ENCODE results near the gene ZNF764. TPM values are rescaled to one million over a fixed set of nuclear protein-coding genes. Genes with fewer than 3 reads are reported as not detected.

The ZNF764 gene
- total and polyA plus RNA-seq, 2 experiments from 2014 or later: 5.6 to 12.9 TPM

DNA sequence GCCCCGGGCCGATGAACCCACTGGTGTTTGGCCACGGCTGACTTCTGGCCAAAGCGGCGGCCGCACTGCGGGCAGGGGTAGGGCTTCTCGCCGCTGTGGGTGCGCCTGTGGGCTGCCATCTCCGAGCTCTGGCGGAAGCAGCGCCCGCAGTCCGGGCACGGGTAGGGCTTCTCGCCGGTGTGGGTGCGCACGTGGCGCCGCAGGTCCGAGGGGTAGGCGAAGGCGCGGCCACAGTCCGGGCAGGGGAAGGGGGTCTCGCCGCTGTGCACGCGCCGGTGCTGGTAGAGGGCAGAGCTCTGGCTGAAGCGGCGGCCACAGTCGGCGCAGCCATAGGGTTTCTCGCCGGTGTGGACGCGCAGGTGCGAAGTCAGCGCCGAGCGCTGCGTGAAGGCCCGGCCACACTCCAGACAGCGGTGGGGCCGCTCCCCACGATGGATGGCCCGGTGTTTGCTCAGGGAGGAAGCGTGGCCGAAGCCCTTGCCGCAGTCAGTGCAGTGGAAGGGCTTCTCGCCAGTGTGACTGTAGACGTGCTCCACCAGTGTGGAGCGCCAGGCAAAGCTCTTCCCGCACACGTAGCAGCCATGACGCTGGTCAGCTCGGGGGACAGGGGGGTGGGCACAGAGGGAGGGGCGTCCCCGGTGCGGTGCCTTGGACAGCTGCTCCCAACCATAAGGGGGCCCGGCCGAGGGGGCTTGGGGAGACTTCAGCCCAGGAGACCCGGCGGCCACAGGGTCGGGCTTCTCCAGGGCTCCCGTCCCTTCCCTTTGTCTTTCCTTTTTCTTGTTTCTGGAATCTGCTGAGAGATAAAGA is 2.7 kb downstream of the ZNF764 start:
- TF ChIP-seq, protein P1, sequence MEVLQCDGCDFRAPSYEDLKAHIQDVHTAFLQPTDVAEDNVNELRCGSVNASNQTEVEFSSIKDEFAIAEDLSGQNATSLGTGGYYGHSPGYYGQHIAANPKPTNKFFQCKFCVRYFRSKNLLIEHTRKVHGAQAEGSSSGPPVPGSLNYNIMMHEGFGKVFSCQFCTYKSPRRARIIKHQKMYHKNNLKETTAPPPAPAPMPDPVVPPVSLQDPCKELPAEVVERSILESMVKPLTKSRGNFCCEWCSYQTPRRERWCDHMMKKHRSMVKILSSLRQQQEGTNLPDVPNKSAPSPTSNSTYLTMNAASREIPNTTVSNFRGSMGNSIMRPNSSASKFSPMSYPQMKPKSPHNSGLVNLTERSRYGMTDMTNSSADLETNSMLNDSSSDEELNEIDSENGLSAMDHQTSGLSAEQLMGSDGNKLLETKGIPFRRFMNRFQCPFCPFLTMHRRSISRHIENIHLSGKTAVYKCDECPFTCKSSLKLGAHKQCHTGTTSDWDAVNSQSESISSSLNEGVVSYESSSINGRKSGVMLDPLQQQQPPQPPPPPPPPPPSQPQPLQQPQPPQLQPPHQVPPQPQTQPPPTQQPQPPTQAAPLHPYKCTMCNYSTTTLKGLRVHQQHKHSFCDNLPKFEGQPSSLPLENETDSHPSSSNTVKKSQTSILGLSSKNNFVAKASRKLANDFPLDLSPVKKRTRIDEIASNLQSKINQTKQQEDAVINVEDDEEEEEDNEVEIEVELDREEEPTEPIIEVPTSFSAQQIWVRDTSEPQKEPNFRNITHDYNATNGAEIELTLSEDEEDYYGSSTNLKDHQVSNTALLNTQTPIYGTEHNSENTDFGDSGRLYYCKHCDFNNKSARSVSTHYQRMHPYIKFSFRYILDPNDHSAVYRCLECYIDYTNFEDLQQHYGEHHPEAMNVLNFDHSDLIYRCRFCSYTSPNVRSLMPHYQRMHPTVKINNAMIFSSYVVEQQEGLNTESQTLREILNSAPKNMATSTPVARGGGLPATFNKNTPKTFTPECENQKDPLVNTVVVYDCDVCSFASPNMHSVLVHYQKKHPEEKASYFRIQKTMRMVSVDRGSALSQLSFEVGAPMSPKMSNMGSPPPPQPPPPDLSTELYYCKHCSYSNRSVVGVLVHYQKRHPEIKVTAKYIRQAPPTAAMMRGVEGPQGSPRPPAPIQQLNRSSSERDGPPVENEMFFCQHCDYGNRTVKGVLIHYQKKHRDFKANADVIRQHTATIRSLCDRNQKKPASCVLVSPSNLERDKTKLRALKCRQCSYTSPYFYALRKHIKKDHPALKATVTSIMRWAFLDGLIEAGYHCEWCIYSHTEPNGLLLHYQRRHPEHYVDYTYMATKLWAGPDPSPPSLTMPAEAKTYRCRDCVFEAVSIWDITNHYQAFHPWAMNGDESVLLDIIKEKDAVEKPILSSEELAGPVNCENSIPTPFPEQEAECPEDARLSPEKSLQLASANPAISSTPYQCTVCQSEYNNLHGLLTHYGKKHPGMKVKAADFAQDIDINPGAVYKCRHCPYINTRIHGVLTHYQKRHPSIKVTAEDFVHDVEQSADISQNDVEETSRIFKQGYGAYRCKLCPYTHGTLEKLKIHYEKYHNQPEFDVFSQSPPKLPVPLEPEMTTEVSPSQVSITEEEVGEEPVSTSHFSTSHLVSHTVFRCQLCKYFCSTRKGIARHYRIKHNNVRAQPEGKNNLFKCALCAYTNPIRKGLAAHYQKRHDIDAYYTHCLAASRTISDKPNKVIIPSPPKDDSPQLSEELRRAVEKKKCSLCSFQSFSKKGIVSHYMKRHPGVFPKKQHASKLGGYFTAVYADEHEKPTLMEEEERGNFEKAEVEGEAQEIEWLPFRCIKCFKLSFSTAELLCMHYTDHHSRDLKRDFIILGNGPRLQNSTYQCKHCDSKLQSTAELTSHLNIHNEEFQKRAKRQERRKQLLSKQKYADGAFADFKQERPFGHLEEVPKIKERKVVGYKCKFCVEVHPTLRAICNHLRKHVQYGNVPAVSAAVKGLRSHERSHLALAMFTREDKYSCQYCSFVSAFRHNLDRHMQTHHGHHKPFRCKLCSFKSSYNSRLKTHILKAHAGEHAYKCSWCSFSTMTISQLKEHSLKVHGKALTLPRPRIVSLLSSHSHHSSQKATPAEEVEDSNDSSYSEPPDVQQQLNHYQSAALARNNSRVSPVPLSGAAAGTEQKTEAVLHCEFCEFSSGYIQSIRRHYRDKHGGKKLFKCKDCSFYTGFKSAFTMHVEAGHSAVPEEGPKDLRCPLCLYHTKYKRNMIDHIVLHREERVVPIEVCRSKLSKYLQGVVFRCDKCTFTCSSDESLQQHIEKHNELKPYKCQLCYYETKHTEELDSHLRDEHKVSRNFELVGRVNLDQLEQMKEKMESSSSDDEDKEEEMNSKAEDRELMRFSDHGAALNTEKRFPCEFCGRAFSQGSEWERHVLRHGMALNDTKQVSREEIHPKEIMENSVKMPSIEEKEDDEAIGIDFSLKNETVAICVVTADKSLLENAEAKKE (CRISPR knock-in tag; IDR thresholded peaks at IDR 0.05): no peak
- TF ChIP-seq ZNF114 (CRISPR knock-in tag; IDR thresholded peaks at IDR 0.05) (no peak), POLR2AphosphoS5 (IDR thresholded peaks at IDR 0.05; ENCODE audit: low read depth) (no peak), EZH2phosphoT487 (IDR thresholded peaks at IDR 0.05; ENCODE audit: unreplicated experiment) (no peak), STAT1 (IDR thresholded peaks at IDR 0.05; ENCODE audit: unreplicated experiment) (no peak), ZNF331 (CRISPR knock-in tag; IDR thresholded peaks at IDR 0.05; ENCODE audit: low read depth) (no peak), JUNB (IDR thresholded peaks at IDR 0.05; ENCODE audit: unreplicated experiment) (no peak), EZH2 (IDR thresholded peaks at IDR 0.05; ENCODE audit: low read depth, unreplicated experiment) (no peak), CREB1 (CRISPR knock-in tag; IDR thresholded peaks at IDR 0.05; ENCODE audit: low read depth) (no peak), NANOG (IDR thresholded peaks at IDR 0.05; ENCODE audit: borderline replicate concordance) (no peak)
- TF ChIP-seq, protein P2, sequence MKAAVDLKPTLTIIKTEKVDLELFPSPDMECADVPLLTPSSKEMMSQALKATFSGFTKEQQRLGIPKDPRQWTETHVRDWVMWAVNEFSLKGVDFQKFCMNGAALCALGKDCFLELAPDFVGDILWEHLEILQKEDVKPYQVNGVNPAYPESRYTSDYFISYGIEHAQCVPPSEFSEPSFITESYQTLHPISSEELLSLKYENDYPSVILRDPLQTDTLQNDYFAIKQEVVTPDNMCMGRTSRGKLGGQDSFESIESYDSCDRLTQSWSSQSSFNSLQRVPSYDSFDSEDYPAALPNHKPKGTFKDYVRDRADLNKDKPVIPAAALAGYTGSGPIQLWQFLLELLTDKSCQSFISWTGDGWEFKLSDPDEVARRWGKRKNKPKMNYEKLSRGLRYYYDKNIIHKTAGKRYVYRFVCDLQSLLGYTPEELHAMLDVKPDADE (IDR thresholded peaks at IDR 0.05): no peak
- TF ChIP-seq, protein P3, sequence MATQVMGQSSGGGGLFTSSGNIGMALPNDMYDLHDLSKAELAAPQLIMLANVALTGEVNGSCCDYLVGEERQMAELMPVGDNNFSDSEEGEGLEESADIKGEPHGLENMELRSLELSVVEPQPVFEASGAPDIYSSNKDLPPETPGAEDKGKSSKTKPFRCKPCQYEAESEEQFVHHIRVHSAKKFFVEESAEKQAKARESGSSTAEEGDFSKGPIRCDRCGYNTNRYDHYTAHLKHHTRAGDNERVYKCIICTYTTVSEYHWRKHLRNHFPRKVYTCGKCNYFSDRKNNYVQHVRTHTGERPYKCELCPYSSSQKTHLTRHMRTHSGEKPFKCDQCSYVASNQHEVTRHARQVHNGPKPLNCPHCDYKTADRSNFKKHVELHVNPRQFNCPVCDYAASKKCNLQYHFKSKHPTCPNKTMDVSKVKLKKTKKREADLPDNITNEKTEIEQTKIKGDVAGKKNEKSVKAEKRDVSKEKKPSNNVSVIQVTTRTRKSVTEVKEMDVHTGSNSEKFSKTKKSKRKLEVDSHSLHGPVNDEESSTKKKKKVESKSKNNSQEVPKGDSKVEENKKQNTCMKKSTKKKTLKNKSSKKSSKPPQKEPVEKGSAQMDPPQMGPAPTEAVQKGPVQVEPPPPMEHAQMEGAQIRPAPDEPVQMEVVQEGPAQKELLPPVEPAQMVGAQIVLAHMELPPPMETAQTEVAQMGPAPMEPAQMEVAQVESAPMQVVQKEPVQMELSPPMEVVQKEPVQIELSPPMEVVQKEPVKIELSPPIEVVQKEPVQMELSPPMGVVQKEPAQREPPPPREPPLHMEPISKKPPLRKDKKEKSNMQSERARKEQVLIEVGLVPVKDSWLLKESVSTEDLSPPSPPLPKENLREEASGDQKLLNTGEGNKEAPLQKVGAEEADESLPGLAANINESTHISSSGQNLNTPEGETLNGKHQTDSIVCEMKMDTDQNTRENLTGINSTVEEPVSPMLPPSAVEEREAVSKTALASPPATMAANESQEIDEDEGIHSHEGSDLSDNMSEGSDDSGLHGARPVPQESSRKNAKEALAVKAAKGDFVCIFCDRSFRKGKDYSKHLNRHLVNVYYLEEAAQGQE (IDR thresholded peaks at IDR 0.05; ENCODE audit: unreplicated experiment): no peak
- TF ChIP-seq, protein P4, sequence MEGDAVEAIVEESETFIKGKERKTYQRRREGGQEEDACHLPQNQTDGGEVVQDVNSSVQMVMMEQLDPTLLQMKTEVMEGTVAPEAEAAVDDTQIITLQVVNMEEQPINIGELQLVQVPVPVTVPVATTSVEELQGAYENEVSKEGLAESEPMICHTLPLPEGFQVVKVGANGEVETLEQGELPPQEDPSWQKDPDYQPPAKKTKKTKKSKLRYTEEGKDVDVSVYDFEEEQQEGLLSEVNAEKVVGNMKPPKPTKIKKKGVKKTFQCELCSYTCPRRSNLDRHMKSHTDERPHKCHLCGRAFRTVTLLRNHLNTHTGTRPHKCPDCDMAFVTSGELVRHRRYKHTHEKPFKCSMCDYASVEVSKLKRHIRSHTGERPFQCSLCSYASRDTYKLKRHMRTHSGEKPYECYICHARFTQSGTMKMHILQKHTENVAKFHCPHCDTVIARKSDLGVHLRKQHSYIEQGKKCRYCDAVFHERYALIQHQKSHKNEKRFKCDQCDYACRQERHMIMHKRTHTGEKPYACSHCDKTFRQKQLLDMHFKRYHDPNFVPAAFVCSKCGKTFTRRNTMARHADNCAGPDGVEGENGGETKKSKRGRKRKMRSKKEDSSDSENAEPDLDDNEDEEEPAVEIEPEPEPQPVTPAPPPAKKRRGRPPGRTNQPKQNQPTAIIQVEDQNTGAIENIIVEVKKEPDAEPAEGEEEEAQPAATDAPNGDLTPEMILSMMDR (conservative IDR thresholded peaks at IDR 0.05; ENCODE audit: low read depth in 2 of 2): no peak
- Histone ChIP-seq H3K4me2 (no peak overlapping the region), H3K79me2 (replicated peaks; ENCODE audit: insufficient read depth) (peaks cover 3% of the 10 kb centered on the region; the same call in 1 of the 2 replicates), H2AFZ (no peak overlapping the region), H3K27ac (ENCODE audit: low read depth) (no peak overlapping the region), H3F3A (replicated peaks; ENCODE audit: low read depth) (0 out of 2 replicates have a peak, but pooled peaks cover 15% of the 10 kb centered on the region), H3K4me3 (no peak overlapping the region), H4K20me1 (replicated peaks; ENCODE audit: insufficient read depth) (no peaks in the 10 kb centered on the region), H3K4me1 (ENCODE audit: insufficient read depth) (peaks cover 15% of the 10 kb centered on the region), H3K9me2 (ENCODE audit: insufficient read depth) (0 out of 2 replicates have a peak, but pooled peaks cover 3% of the 10 kb centered on the region), H3K36me3 (ENCODE audit: insufficient read depth) (no peaks in the 10 kb centered on the region; the same call in 1 of the 2 replicates), H3K27me3 (ENCODE audit: insufficient read depth) (no peaks in the 10 kb centered on the region)
- ATAC-seq (no peak), DNase-seq (ENCODE audit: low spot score) (no peak)
- H3K9me3 Mint-ChIP-seq: no peaks in the 10 kb centered on the region; the same call in 2 of the 3 replicates
- peaks cover 18% of the 10 kb centered on the region for H3K4me1 Mint-ChIP-seq
- H3K36me3 Mint-ChIP-seq (ENCODE audit: low read depth): peaks cover 21% of the 10 kb centered on the region
- peak overlapping the region; percentile 3; the same call in 1 of the 2 replicates for H3K27ac Mint-ChIP-seq
- H3K4me3 Mint-ChIP-seq: peak overlapping the region; percentile 54
- H3K27me3 Mint-ChIP-seq (ENCODE audit: insufficient read depth, low read depth, poor library complexity): peaks cover 13% of the 10 kb centered on the region

Data from GM23338 (cell line).